HG03280 (cell line): ENCODE results near the gene CCDC38.
A peak's percentile ranks its signal among the peaks of the same experiment; 100 is the strongest.
"Not testable (repeated sequence)": the region's sequence is repeated elsewhere in the genome, so short reads cannot be mapped to it uniquely, and the experiment has no call there.

Source experiments
- ATAC-seq: cut with Tn5 transposase; IDR thresholded peaks from one replicate; pipeline ENCODE4 v1.9.1; 2021; ENCODE audit warnings: mild to moderate bottlenecking, moderate library complexity; ENCODE audit not compliant: unreplicated experiment

The CCDC38 gene

DNA sequence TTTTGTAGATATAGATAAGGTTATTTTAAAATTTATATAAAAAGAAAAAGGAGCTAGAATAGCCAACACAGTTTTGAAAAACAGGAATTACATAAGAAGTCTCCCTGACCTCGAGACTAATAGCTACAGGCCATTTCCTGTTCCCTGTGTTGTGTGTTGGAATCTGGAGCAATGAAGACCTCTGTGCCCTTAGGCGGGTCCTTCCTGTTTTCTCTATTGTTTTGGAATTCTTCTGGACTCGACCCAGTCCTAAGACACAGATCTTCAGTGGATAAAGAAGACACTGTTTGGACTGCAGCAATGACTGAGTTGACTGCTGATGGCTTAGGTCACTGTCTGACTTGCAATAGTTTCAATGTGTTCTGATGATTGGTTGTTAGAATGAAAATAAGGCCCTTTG lies 57.4 kb downstream of the CCDC38 start:
- no peak for ATAC-seq

DNA sequence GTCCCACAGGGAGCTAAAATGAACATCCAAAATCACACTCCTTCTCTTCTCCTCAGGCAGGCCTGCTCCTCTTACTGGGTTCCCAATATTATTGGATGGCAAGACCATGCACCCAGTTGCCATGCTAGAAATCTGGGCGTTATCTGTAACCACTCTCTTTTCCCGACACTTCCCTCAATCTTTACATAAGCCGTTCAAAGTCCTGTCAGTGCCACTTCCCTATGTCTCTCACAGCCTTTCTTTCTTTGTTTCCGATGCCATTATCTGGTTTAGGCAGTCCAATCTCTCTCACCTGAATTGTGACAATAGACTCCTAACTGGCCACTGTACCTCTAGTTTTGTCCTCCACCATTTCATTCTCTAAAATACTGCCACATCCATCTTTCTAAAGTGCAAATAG lies 59.5 kb downstream of the CCDC38 start:
- ATAC-seq: no peak

- no peak for ATAC-seq
Observed at GRCh38 chr12:95882080-95882479, 60.3 kb downstream of the CCDC38 start.

GRCh38 chr12:95881331-95881955 lies 61.0 kb downstream of the CCDC38 start:
- no peak for ATAC-seq

DNA sequence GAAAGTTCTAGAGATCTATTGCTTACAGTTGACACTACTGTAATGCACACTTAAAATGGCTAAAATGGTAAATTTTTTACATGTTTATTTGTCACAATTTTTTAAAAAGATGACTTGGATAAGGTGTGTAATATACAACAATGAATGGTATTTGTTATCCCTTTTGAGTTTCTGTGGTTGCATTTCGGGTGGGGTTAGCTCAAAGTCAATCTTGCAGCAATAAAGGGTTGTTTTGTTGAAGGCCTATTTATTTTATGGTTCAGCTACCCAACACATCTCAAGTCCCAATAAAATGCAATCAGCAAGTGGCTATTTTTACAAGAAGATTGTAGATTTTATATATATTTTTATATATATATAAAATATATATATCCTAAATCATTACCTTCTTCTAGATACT lies 61.5 kb downstream of the CCDC38 start:
- no peak for ATAC-seq

GRCh38 chr12:95877622-95878021 lies 64.8 kb downstream of the CCDC38 start:
- no peak for ATAC-seq

GRCh38 chr12:95874452-95874851 lies 68.0 kb downstream of the CCDC38 start:
- ATAC-seq: no peak

DNA sequence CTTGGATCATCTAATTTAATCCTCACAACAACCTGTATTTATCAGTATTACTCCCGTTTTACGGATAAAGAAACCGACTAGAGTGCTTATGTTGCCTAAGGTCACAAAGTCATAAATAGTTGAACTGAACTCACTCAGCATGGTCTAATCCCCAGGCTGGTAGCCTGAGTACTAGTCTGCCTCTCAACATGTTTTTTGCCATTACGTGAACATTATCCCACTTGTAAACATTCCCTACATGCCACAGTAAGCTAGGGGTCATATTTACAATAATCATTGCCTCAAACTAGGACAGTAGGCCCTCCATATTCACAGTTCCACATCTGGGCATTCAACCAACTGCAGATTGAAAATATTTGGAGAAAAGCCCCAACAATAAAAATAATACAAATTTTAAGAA lies 71.5 kb downstream of the CCDC38 start:
- no peak for ATAC-seq

- no peak for ATAC-seq
Observed at GRCh38 chr12:95863337-95863736, 79.1 kb downstream of the CCDC38 start.

GRCh38 chr12:95862038-95862437 lies 80.4 kb downstream of the CCDC38 start:
- ATAC-seq: no peak

DNA sequence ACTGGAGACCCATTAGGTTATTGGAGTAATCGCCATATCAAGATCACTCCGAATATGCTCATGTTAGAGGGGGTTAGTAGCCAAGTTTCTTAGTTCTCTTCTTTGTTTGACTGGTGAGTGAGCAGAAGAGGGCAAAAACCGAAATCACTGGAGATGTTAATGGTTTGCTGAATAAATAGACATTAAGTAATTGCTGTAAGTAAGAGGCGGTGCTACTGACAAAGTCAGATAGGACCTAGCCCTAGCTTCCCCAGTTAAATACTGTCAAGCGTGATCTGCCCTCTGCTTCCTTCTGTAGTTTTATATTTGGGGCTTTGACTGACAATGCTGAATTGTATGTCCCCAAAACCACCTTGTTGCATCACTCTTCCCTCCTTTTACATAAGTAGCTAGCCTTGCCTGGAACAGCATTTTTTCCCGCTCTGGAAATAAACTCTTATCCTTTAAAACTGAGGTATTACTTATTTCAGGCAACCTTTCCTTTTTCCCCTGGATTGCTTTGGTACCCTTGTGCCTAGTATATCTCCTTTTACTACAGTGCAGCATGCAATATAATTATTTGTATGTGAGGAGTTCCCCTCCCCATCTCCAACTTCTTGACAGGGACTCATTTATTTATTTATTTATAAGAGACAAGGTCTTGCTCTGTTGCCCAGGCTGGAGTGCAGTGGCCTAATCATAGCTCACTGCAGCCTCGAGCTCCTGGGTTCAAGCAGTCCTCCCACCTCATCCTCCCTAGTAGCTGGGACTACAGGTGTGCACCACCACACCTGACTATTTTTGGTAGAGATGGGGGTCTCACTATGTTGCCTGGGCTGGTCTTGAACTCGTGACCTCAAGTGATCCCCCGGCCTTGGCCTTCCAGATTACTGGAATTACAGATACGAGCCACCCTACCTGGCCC lies 82.2 kb downstream of the CCDC38 start:
- no peak for ATAC-seq

DNA sequence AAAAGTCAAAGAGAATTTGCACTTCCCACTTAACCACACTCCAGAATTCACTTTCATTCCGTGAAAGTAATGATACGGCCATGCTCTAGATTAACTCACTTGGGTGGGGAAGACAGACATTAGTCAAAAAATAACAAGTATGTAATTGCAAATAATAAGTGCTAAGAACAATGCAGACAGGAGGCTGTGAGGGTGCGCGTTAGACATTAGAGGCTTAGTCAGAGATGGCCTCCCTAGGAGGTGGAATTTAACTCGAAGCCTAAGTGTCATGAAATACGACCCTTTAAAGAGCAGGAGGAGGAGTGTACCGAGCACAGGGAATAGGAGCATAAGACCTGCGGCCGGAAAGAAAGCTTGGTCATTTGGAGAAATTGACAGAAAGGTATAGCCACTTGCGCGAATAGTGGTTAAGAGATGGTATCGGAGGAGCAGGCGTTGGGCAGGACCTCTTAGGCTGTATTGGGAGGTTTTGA lies 83.0 kb downstream of the CCDC38 start:
- no peak for ATAC-seq

GRCh38 chr12:95858451-95859343 lies 83.7 kb downstream of the CCDC38 start, which contains the start of gene SNRPF:
SNRPF (plus strand) TSS chr12:95858952; CDS start chr12:95859074, 122 bp downstream.
- peak; percentile 99 for ATAC-seq

DNA sequence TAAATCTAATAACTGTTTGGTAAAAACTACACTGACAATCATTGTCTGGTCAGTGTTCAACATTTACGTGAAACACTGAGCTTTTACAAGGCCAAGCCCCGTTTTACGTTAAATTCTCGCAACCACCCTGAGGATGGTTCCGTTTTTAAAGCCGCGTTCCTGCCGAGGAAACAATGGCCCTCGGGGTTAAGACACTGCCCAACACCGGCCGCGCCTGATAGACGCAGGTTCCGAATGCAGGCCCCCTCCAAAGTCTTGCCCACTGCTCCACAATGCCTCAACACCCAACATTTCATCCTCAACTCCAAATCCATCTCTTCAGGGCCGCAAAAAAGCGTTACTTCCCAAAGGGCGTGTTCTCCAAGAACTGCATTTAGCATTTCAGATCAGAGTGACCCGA lies 84.6 kb downstream of the CCDC38 start:
- ATAC-seq: no peak

DNA sequence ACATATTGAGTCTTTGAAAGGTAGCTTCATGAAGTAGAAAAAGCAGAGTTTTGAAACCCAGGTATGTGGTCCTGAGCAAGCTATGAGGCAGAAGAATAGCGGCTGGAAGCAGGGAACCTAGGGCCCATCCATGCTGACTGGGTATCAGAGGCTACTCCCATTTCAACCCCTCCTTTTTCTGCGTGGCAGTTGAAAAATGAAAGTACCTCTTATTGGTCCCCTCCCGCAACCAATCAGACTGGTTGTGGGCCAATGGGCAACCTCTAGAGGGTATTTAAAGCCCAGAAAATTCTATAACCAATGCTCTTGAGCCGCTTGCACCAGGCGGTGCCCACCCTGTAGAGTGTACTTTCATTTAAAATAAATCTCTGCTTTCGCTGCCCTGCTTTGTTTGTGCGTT lies 85.3 kb downstream of the CCDC38 start:
- no peak for ATAC-seq

DNA sequence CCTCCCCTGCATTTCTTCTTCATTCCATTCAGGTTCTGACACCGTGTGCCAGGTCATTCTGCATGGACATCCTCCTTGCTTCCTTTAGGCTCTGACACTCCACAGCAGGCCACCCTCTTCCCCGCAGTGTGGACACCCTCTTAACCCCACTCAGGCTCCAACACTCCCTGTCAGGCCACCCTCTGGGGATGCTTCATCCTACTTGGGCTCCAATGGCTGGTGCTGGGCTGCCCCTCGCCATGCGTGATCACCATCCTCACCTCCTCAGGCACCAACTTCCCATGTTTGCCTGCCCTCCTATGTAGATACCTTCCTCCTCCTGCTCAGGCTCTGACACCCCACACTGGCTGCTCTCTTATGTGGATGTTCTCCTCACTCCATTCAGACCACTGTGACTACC lies 90.3 kb downstream of the CCDC38 start:
- no peak for ATAC-seq

- ATAC-seq: no peak
Observed at GRCh38 chr12:95851606-95852005, 90.8 kb downstream of the CCDC38 start.

DNA sequence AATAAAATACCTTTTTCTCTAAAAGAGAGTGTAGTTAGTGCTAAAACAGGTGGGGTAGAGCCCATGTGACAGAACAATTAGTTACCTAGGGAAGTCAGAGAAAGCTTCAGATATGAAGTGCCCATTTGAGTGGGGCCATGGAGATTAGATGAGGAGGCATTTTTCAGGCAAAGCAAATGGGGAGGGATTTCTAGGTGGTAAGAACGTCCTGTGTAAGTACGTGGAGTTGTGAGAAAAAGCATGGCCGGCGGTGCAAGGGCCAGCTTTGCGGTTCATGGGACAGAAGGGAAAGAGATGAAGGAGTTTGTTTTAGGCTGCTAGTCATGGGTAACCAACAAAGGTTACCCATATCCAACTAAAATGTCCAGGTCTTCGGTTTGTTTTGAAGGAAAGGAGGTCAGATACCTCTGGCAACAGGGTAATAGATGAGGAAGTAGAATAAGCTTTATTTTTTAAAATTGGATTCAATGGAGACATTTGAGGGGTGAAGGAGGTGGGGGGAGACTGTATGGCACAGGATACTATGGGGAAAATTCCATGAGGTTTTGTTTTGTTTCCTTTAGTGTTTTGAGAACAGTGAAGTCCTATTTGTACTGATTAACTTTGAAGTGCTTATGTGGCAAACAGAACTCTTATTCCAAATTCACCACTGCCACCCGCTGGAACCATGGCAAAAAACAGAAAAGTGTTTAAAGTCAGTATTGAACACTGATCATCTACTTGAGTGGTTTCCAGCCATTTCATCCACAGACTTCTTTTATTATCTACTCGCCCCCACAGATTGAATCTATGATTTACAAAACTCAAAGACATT lies 93.6 kb downstream of the CCDC38 start:
- ATAC-seq: no peak

DNA sequence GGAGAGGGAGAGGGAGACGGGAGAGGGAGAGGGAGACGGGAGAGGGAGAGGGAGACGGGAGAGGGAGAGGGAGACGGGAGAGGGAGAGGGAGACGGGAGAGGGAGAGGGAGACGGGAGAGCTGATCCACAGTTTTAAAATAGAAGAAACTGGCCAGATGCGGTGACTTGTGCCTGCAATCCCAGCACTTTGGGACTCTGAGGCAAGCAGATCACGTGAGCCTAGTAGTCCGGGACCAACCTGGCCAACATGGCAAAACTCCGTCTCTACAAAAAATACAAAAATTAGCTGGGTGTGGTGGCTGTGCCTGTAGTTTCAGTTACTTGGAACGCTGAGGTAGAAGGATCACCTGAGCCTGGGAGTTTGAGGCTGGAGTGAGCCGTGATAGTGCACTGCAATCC lies 100.0 kb downstream of the CCDC38 start:
- ATAC-seq: not testable (repeated sequence)

DNA sequence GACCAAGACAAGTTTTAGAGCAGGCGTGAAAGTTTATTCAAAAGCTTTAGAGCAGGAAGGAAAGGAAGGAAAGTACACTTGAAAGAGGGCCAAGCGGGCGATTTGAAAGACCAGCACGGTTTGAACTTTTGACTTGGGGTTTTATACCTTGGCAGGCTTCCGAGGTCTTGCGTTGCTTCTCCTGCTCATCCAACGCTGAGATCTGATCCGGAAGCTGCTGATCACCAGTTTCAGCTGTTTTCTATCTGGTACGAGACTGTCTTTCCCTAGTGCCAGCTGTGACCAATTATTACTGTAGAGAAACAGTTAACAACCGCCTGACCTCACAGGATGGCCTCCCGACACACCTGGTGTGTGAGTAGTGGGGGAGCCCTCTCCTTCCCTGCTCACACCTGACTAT lies 104.3 kb downstream of the CCDC38 start:
- ATAC-seq: no peak
